CD4-positive, alpha-beta T cell (primary cell): ENCODE results near the gene RUSF1. TPM values are rescaled to one million over a fixed set of nuclear protein-coding genes. Genes with fewer than 3 reads are reported as not detected.

Source experiments
- ATAC-seq: fragments of 200-7000 bp; cut with Tn5 transposase; one replicate; pipeline ENCODE4 v1.10.0; 2022; ENCODE audit warnings: mild to moderate bottlenecking; ENCODE audit not compliant: poor library complexity
- CTCF ChIA-PET: fragments of 350-600 bp; sonication (Branson Sonifier 250); formaldehyde crosslinking; loops from one replicate; lab custom pipeline; 2021; ENCODE audit warnings: antibody characterized with exemption, inconsistent platforms; lab: Charles Lee
- POLR2A ChIA-PET: fragments of 350-600 bp; sonication (Branson Sonifier 250); formaldehyde crosslinking; loops from one replicate; lab custom pipeline; 2021; ENCODE audit warnings: antibody characterized with exemption, inconsistent platforms; lab: Charles Lee
- DNase-seq, 14 experiments: peaks; one replicate each; pipeline ENCODE4 v3.0.0-alpha.2; 2013 to 2020; ENCODE audit warnings: mixed read lengths in 2 of 14
- H3K27ac ChIP-seq, 2 donors: one replicate each; pipeline versions ENCODE4 v1.5.1 to v1.7.0; 2013; ENCODE audit warnings: low read length in 2 of 2, low read depth in 1 of 2, mild to moderate bottlenecking in 1 of 2
- H3K27me3 ChIP-seq, 2 experiments: 1 replicate in 1 of 2; 2 replicates in 1 of 2; pipeline versions ENCODE4 v1.6.1 to v1.7.0; 2013; ENCODE audit warnings: low read length in 2 of 2, control low read depth in 1 of 2, mild to moderate bottlenecking in 1 of 2, moderate library complexity in 1 of 2; ENCODE audit not compliant: insufficient read depth in 2 of 2, control insufficient read depth in 1 of 2
- H3K36me3 ChIP-seq: one replicate; pipeline ENCODE4 v1.6.1; 2013; ENCODE audit warnings: low read length, control low read depth; ENCODE audit not compliant: insufficient read depth
- H3K4me1 ChIP-seq: one replicate; pipeline ENCODE4 v1.6.1; 2013; ENCODE audit warnings: low read length, control low read depth; ENCODE audit not compliant: insufficient read depth
- H3K4me3 ChIP-seq: one replicate; pipeline ENCODE4 v1.5.1; 2013; ENCODE audit warnings: mild to moderate bottlenecking, low read length, moderate library complexity
- H3K9me3 ChIP-seq, 2 experiments: 1 replicate in 1 of 2; 2 replicates in 1 of 2; pipeline versions ENCODE4 v1.6.1 to v1.7.0; 2013; ENCODE audit warnings: low read length in 2 of 2, mild to moderate bottlenecking in 2 of 2, control low read depth in 1 of 2, moderate library complexity in 1 of 2; ENCODE audit not compliant: control insufficient read depth in 1 of 2, insufficient read depth in 1 of 2
- H3K27ac Mint-ChIP-seq: one replicate; pipeline ENCODE4 v1.8.0; 2020; ENCODE audit warnings: mixed read lengths
- H3K27me3 Mint-ChIP-seq: one replicate; pipeline ENCODE4 v1.8.0; 2021; ENCODE audit warnings: mixed read lengths
- H3K36me3 Mint-ChIP-seq: one replicate; pipeline ENCODE4 v1.8.0; 2021; ENCODE audit warnings: low read depth, mixed read lengths
- H3K4me1 Mint-ChIP-seq: one replicate; pipeline ENCODE4 v1.8.0; 2021; ENCODE audit warnings: low read depth, mixed read lengths
- H3K4me3 Mint-ChIP-seq: one replicate; pipeline ENCODE4 v1.8.0; 2020; ENCODE audit warnings: mild to moderate bottlenecking, mixed read lengths
- H3K9me3 Mint-ChIP-seq: one replicate; pipeline ENCODE4 v1.8.0; 2020; ENCODE audit warnings: mixed read lengths
- intact Hi-C, 2 experiments: fragments of 100-400 bp; cut with DNase I in 1 of 2; cut with micrococcal nuclease in 1 of 2; formaldehyde crosslinking; loops; one replicate each; pipeline versions ENCODE4 v1.15.1 to v1.9.0; 2023 to 2025; cut with DNase I, micrococcal nuclease
- total RNA-seq, 174 experiments: library from RNA in 2 of 174; stranded (reverse) in 2 of 174; gene quantifications; one replicate each; pipeline ENCODE4 v1.2.3 and lab custom pipeline; 2021 to 2026
- TF ChIP-seq, protein P1 (sequence below): fragments of 200-600 bp; IDR thresholded peaks from one replicate; pipeline ENCODE4 v1.8.0; 2022; ENCODE audit warnings: antibody characterized with exemption, mild to moderate bottlenecking

RUSF1 gene
- total RNA-seq, 2 experiments from 2014 or later, result 69.2 to 73.2 TPM

DNA sequence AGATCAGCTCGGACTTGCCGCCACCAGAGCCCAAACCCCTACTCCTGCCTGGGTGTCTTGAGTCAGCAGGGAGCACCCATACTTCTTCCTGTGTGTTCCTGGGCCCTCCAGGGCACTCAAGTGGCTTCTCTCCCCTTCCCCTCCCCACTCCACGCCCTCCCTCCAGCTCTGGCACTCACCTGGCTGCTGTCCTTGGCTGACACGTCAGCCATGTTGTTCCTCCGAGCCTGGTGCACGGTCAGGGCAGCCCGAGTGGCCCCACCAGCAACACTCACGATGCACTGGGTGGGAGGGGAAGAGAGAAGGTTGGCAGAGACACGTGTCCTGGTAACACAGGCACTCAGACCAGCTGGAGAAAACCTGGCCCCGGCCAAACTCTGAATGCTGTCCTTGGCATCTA, 11.5 kb downstream of the RUSF1 start:
- Histone ChIP-seq H3K4me3 (no peak overlapping the region), H3K27ac (no peak overlapping the region), H3K9me3 (no peaks in the 10 kb centered on the region), H3K4me1 (no peaks in the 10 kb centered on the region), H3K36me3 (peaks cover 67% of the 10 kb centered on the region), H3K27me3 (no peaks in the 10 kb centered on the region)
- Mint-ChIP-seq H3K27ac (no peak overlapping the region), H3K27me3 (no peaks in the 10 kb centered on the region), H3K36me3 (peaks cover 80% of the 10 kb centered on the region), H3K4me3 (no peak overlapping the region), H3K9me3 (no peaks in the 10 kb centered on the region), H3K4me1 (peaks cover 7% of the 10 kb centered on the region)
- ATAC-seq, result no peak
- intact Hi-C loops, result no loop called here
- no peak for DNase-seq
- TF ChIP-seq, protein P1, sequence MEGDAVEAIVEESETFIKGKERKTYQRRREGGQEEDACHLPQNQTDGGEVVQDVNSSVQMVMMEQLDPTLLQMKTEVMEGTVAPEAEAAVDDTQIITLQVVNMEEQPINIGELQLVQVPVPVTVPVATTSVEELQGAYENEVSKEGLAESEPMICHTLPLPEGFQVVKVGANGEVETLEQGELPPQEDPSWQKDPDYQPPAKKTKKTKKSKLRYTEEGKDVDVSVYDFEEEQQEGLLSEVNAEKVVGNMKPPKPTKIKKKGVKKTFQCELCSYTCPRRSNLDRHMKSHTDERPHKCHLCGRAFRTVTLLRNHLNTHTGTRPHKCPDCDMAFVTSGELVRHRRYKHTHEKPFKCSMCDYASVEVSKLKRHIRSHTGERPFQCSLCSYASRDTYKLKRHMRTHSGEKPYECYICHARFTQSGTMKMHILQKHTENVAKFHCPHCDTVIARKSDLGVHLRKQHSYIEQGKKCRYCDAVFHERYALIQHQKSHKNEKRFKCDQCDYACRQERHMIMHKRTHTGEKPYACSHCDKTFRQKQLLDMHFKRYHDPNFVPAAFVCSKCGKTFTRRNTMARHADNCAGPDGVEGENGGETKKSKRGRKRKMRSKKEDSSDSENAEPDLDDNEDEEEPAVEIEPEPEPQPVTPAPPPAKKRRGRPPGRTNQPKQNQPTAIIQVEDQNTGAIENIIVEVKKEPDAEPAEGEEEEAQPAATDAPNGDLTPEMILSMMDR, result no peak
- ChIA-PET CTCF (no interaction called here), POLR2A (interaction anchor here (1.3 to 2.8 kb wide), 2 partner anchors 10 to 12 kb away, joined by 4 to 9 read pairs; partner anchors contain the start of gene RUSF1)

DNA sequence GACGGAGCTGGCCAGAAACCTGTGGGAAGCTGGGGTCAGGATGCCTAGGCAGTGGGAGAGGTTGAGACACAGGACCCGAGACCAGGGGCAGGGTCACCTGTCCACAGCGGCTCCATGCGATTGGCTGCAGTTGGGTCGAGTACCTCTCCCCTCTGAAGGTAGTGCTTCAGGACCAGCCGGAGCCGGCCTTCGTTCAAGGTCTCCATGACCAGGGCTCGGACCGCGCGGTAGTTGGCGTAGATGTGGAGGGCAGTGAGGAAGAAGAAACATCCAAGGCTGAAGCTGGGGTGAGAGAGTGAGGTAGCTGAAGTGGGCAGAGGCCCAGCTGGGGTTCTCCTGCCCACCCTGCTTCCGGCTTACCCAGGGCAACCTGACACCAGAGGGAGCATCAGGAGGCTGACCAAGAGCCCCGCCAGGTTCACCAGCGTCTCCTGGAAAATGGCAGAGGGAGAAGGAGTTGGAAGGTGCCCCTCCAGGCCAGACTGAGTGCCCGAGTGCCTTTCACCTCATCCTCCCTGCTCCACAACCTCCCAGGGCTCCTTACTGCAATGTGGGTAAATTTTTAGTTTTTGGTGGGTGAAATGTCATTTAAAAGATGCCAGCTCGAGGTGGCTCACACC, 14.6 kb downstream of the RUSF1 start:
- Mint-ChIP-seq H3K4me3 (no peak overlapping the region), H3K4me1 (no peaks in the 10 kb centered on the region), H3K9me3 (no peaks in the 10 kb centered on the region), H3K27ac (no peak overlapping the region), H3K36me3 (peaks cover 67% of the 10 kb centered on the region), H3K27me3 (no peaks in the 10 kb centered on the region)
- CTCF ChIA-PET, result no interaction called here
- intact Hi-C loops, result no loop called here
- no peaks in the 10 kb centered on the region for H3K4me1 ChIP-seq
- ATAC-seq (no peak), DNase-seq (no peak)
- no peak overlapping the region for H3K4me3 ChIP-seq
- TF ChIP-seq, protein P1, result no peak
- POLR2A ChIA-PET, result no interaction called here
- no peaks in the 10 kb centered on the region for H3K27me3 ChIP-seq
- H3K9me3 ChIP-seq, result no peaks in the 10 kb centered on the region
- peaks cover 47% of the 10 kb centered on the region for H3K36me3 ChIP-seq
- no peak overlapping the region for H3K27ac ChIP-seq

DNA sequence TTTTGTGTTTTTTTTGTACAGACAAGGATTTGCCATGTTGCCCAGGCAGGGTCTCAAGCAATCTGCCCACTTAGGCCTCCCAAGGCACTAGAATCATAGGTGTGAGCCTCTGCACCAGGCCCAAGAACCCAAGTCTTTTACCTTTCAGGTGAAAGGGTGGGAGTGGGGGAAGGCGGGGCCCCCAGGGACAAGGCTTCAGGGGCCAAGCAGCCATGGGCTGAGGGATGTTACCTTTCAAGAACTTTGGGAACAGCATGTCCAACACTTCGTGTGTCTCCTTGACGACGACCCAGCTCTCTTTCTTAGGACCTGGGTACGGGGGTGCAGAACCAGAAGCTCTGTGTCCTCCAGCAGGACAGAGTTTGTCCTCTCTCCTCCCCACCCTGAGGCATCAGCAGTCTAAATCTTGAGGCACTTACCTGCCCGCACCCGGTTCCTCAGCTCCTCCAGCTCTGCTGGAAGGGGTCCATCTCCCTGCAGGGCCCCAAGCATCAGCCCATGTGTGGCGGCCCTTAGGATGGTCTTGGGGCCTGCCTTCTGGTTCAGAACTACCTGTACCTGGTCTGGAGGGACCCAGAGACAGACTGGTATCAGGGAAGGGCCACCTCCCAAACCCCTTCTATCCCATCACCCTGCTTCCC, 16.3 kb downstream of the RUSF1 start:
- Histone ChIP-seq H3K4me3 (no peak overlapping the region), H3K36me3 (peaks cover 31% of the 10 kb centered on the region), H3K9me3 (no peaks in the 10 kb centered on the region), H3K27ac (no peak overlapping the region), H3K27me3 (no peaks in the 10 kb centered on the region), H3K4me1 (peaks cover 16% of the 10 kb centered on the region)
- TF ChIP-seq, protein P1, result no peak
- H3K4me1 Mint-ChIP-seq, result peaks cover 7% of the 10 kb centered on the region
- POLR2A ChIA-PET, result interaction anchor here (1.1 to 1.7 kb wide), 2 partner anchors 17 to 31 kb away, joined by 3 to 7 read pairs; partner anchors contain the start of gene RUSF1
- no peak overlapping the region for H3K27ac Mint-ChIP-seq
- peak overlapping the region; percentile 67 for H3K4me3 Mint-ChIP-seq
- peaks cover 55% of the 10 kb centered on the region for H3K36me3 Mint-ChIP-seq
- no peak for DNase-seq
- intact Hi-C loops, result no loop called here
- H3K9me3 Mint-ChIP-seq, result no peaks in the 10 kb centered on the region
- CTCF ChIA-PET, result no interaction called here
- H3K27me3 Mint-ChIP-seq, result no peaks in the 10 kb centered on the region
- no peak for ATAC-seq
